ENCODE measurements around the gene DPF1.

Gene DPF1

DNA sequence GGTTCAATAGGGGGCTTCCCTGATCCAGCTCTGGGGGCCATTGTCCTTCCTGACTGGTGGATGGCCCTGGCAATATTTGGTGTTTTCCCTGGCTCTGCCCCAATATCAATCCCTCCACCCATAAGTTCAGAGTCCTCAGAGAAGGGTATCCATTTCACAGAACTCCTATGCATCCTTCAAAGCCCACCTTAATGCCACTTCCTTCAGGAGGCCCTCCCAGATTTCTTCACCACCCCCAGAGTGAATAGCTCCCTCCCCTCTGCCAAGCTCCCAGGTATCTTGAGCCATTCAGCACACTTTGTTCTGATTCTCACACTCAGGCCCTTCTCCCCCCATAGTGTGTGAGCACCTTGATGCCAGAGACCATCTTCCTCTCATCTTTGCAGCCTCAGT, 26.4 kb upstream of the DPF1 start:
- POLR2A ChIA-PET = interaction anchor here (0.8 kb wide), 1 partner anchor 44 kb away, joined by 4 read pairs; no protein-coding TSS in a partner anchor
- Histone ChIP-seq H3K9me3 (ENCODE audit: control extremely low read depth in 1 of 5, control insufficient read depth in 4 of 5, insufficient read depth in 2 of 5, low read depth in 1 of 5, low read length in 4 of 5) (no peaks in the 10 kb centered on the region), H3K4me3 (ENCODE audit: control insufficient read depth in 1 of 7, extremely low read depth in 1 of 7, insufficient read depth in 4 of 7, low read depth in 2 of 7, low read length in 6 of 7) (no peak overlapping the region), H3K36me3 (ENCODE audit: control insufficient read depth in 4 of 4, insufficient read depth in 4 of 4, low read length in 3 of 4) (no peaks in the 10 kb centered on the region), H3K27me3 (replicated peaks in 2 of 5; ENCODE audit: control insufficient read depth in 4 of 5, insufficient read depth in 5 of 5, low read length in 4 of 5) (no peaks in the 10 kb centered on the region), H3K4me1 (ENCODE audit: control extremely low read depth in 1 of 4, control insufficient read depth in 4 of 4, insufficient read depth in 4 of 4, low read length in 3 of 4) (peaks cover 0 to 31% (median 28%) of the 10 kb centered on the region in 4 experiments), H3K27ac (ENCODE audit: insufficient read depth in 1 of 2, low read depth in 1 of 2, low read length in 2 of 2, poor library complexity in 1 of 2, severe bottlenecking in 2 of 2) (no peak overlapping the region)
- CTCF ChIA-PET = interaction anchor here (1.6 to 4.7 kb wide), 3 partner anchors 7 to 16 kb away, joined by 5 to 28 read pairs (median 5); no protein-coding TSS in a partner anchor
- no peak for DNase-seq

GRCh38 chr19:38248421-38248820, 24.4 kb upstream of the DPF1 start:
- DNase-seq = no peak
- Histone ChIP-seq H3K4me3 (ENCODE audit: control insufficient read depth in 1 of 7, extremely low read depth in 1 of 7, insufficient read depth in 4 of 7, low read depth in 2 of 7, low read length in 6 of 7) (no peak overlapping the region), H3K9me3 (ENCODE audit: control extremely low read depth in 1 of 5, control insufficient read depth in 4 of 5, insufficient read depth in 2 of 5, low read depth in 1 of 5, low read length in 4 of 5) (no peaks in the 10 kb centered on the region), H3K4me1 (ENCODE audit: control extremely low read depth in 1 of 4, control insufficient read depth in 4 of 4, insufficient read depth in 4 of 4, low read length in 3 of 4) (peaks cover 0 to 29% (median 25%) of the 10 kb centered on the region in 4 experiments), H3K36me3 (ENCODE audit: control insufficient read depth in 4 of 4, insufficient read depth in 4 of 4, low read length in 3 of 4) (no peaks in the 10 kb centered on the region), H3K27ac (ENCODE audit: insufficient read depth in 1 of 2, low read depth in 1 of 2, low read length in 2 of 2, poor library complexity in 1 of 2, severe bottlenecking in 2 of 2) (no peak overlapping the region), H3K27me3 (replicated peaks in 2 of 5; ENCODE audit: control insufficient read depth in 4 of 5, insufficient read depth in 5 of 5, low read length in 4 of 5) (no peaks in the 10 kb centered on the region)
- 98% methylated on average over 6 of the region's 7 CpGs for WGBS (ENCODE audit: insufficient coverage)
- ChIA-PET CTCF (no interaction called here), POLR2A (no interaction called here)

DNA sequence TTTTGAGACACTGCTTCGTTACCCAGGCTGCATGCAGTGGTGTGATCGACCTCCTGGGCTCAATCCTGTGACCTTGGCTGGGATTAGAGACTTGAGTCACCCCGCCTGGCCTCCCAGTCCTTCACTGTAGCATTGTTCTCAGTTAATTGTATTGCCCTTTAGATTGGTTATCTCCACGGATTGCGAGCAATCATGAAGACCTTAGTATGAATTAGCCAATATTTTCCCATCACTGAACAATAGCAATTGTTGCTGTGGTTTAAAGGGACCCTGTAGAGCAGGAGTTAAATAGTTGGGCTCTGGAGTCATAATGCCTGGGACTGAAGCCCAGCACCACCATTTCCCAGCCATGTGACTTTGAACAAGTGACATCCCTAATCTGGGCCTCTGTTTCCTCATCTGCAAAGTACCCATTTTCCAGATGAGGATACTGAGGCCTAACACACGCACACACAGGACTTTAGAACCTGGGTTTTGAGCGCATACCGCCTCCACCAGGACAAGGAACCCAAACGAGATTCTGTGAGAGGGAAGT, 23.8 kb upstream of the DPF1 start:
- H3K9me3 ChIP-seq (ENCODE audit: control extremely low read depth in 1 of 5, control insufficient read depth in 4 of 5, insufficient read depth in 2 of 5, low read depth in 1 of 5, low read length in 4 of 5) = no peaks in the 10 kb centered on the region
- H3K27ac ChIP-seq (ENCODE audit: insufficient read depth in 1 of 2, low read depth in 1 of 2, low read length in 2 of 2, poor library complexity in 1 of 2, severe bottlenecking in 2 of 2) = no peak overlapping the region
- peaks cover 0 to 23% (median 19%) of the 10 kb centered on the region in 4 experiments for H3K4me1 ChIP-seq (ENCODE audit: control extremely low read depth in 1 of 4, control insufficient read depth in 4 of 4, insufficient read depth in 4 of 4, low read length in 3 of 4)
- H3K27me3 ChIP-seq (replicated peaks in 2 of 5; ENCODE audit: control insufficient read depth in 4 of 5, insufficient read depth in 5 of 5, low read length in 4 of 5) = no peaks in the 10 kb centered on the region
- WGBS (ENCODE audit: insufficient coverage) = 98% methylated on average over 6 of the region's 9 CpGs
- POLR2A ChIA-PET = no interaction called here
- CTCF ChIA-PET = no interaction called here
- no peak for DNase-seq
- H3K4me3 ChIP-seq (ENCODE audit: control insufficient read depth in 1 of 7, extremely low read depth in 1 of 7, insufficient read depth in 4 of 7, low read depth in 2 of 7, low read length in 6 of 7) = no peak overlapping the region
- no peaks in the 10 kb centered on the region for H3K36me3 ChIP-seq (ENCODE audit: control insufficient read depth in 4 of 4, insufficient read depth in 4 of 4, low read length in 3 of 4)

GRCh38 chr19:38247126-38247525, 23.1 kb upstream of the DPF1 start:
- no peaks in the 10 kb centered on the region for H3K36me3 ChIP-seq (ENCODE audit: control insufficient read depth in 4 of 4, insufficient read depth in 4 of 4, low read length in 3 of 4)
- ChIA-PET POLR2A (no interaction called here), CTCF (interaction anchor here (0.7 to 8.4 kb wide), 4 partner anchors 8 to 86 kb away, joined by 3 to 62 read pairs (median 4); partner anchors contain the start of genes CATSPERG and PPP1R14A)
- no peaks in the 10 kb centered on the region for H3K9me3 ChIP-seq (ENCODE audit: control extremely low read depth in 1 of 5, control insufficient read depth in 4 of 5, insufficient read depth in 2 of 5, low read depth in 1 of 5, low read length in 4 of 5)
- no peak overlapping the region for H3K4me3 ChIP-seq (ENCODE audit: control insufficient read depth in 1 of 7, extremely low read depth in 1 of 7, insufficient read depth in 4 of 7, low read depth in 2 of 7, low read length in 6 of 7)
- no peak overlapping the region for H3K27ac ChIP-seq (ENCODE audit: insufficient read depth in 1 of 2, low read depth in 1 of 2, low read length in 2 of 2, poor library complexity in 1 of 2, severe bottlenecking in 2 of 2)
- H3K27me3 ChIP-seq (replicated peaks in 2 of 5; ENCODE audit: control insufficient read depth in 4 of 5, insufficient read depth in 5 of 5, low read length in 4 of 5) = no peaks in the 10 kb centered on the region
- no peak for DNase-seq
- H3K4me1 ChIP-seq (ENCODE audit: control extremely low read depth in 1 of 4, control insufficient read depth in 4 of 4, insufficient read depth in 4 of 4, low read length in 3 of 4) = peaks cover 0 to 17% (median 12%) of the 10 kb centered on the region in 4 experiments
- 100% methylated on average over 1 of the region's 5 CpGs for WGBS (ENCODE audit: insufficient coverage)

DNA sequence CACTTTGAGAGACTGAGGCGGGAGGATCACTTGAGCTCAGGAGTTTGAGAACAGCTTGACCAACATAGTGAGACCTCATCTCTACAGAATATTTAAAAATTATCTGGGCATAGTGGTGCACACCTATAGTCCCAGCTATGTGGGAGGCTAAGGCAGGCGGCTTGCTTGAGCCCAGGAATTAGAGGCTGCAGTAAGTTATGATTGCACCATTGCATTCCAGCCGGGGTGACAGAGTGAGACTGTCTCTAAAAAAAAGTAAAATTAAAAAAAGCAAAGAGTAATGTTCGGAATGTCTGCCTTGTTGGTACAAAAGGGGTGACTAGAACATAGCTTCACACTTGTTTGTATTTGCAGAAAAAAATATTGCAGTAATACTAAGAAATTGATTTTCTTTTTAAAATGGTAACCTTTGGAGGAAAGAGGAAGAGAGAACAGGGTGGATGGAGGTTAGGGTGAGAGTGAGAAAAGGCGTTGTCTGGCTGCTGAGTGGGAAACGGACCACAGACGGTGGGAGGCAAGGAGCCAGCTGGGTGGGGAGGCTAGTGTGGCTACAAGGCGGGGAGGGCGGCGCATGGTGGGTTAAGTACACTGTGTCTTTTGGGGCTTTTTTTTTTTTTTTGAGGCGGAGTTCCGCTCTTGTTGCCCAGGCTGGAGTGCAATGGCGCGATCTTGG, 21.9 kb upstream of the DPF1 start:
- no peak for DNase-seq
- ChIA-PET CTCF (interaction anchor here (0.6 to 8.4 kb wide), 9 partner anchors 9 to 247 kb away, joined by 3 to 62 read pairs (median 3); partner anchors contain the start of genes CATSPERG, PPP1R14A and SPINT2), POLR2A (no interaction called here)
- Histone ChIP-seq H3K27me3 (replicated peaks in 2 of 5; ENCODE audit: control insufficient read depth in 4 of 5, insufficient read depth in 5 of 5, low read length in 4 of 5) (no peaks in the 10 kb centered on the region), H3K4me1 (ENCODE audit: control extremely low read depth in 1 of 4, control insufficient read depth in 4 of 4, insufficient read depth in 4 of 4, low read length in 3 of 4) (peaks cover 0 to 6% (median 2%) of the 10 kb centered on the region in 4 experiments), H3K27ac (ENCODE audit: insufficient read depth in 1 of 2, low read depth in 1 of 2, low read length in 2 of 2, poor library complexity in 1 of 2, severe bottlenecking in 2 of 2) (no peak overlapping the region), H3K4me3 (ENCODE audit: control insufficient read depth in 1 of 7, extremely low read depth in 1 of 7, insufficient read depth in 4 of 7, low read depth in 2 of 7, low read length in 6 of 7) (no peak overlapping the region), H3K9me3 (ENCODE audit: control extremely low read depth in 1 of 5, control insufficient read depth in 4 of 5, insufficient read depth in 2 of 5, low read depth in 1 of 5, low read length in 4 of 5) (no peaks in the 10 kb centered on the region), H3K36me3 (ENCODE audit: control insufficient read depth in 4 of 4, insufficient read depth in 4 of 4, low read length in 3 of 4) (no peaks in the 10 kb centered on the region)
- WGBS (ENCODE audit: insufficient coverage) = 83% methylated on average over 11 of the region's 14 CpGs

GRCh38 chr19:38243279-38243673, 19.3 kb upstream of the DPF1 start:
- DNase-seq = no peak
- H3K4me3 ChIP-seq (ENCODE audit: control insufficient read depth in 1 of 7, extremely low read depth in 1 of 7, insufficient read depth in 4 of 7, low read depth in 2 of 7, low read length in 6 of 7) = peak overlapping the region in 2 of 7 experiments; percentile 51 to 73
- H3K4me1 ChIP-seq (ENCODE audit: control extremely low read depth in 1 of 4, control insufficient read depth in 4 of 4, insufficient read depth in 4 of 4, low read length in 3 of 4) = peaks cover 0 to 5% (median 1%) of the 10 kb centered on the region in 4 experiments
- peak overlapping the region in 1 of 2 experiments; percentile 25 for H3K27ac ChIP-seq (ENCODE audit: insufficient read depth in 1 of 2, low read depth in 1 of 2, low read length in 2 of 2, poor library complexity in 1 of 2, severe bottlenecking in 2 of 2)
- no peaks in the 10 kb centered on the region for H3K36me3 ChIP-seq (ENCODE audit: control insufficient read depth in 4 of 4, insufficient read depth in 4 of 4, low read length in 3 of 4)
- ChIA-PET CTCF (interaction anchor here (0.6 to 8.4 kb wide), 10 partner anchors 9 to 100 kb away, joined by 3 to 62 read pairs (median 6); partner anchors contain the start of genes CATSPERG, KCNK6 and PPP1R14A), POLR2A (no interaction called here)
- H3K9me3 ChIP-seq (ENCODE audit: control extremely low read depth in 1 of 5, control insufficient read depth in 4 of 5, insufficient read depth in 2 of 5, low read depth in 1 of 5, low read length in 4 of 5) = no peaks in the 10 kb centered on the region
- peaks cover 0 to 2% (median 0%) of the 10 kb centered on the region in 5 experiments for H3K27me3 ChIP-seq (replicated peaks in 2 of 5; ENCODE audit: control insufficient read depth in 4 of 5, insufficient read depth in 5 of 5, low read length in 4 of 5)
- whole genome bisulfite sequencing (ENCODE audit: insufficient coverage) = 77% methylated on average over 8 of the region's 15 CpGs

GRCh38 chr19:38239816-38240215, 15.8 kb upstream of the DPF1 start:
- WGBS (ENCODE audit: insufficient coverage) = 91% methylated on average over 5 of the region's 8 CpGs
- Histone ChIP-seq H3K27ac (ENCODE audit: insufficient read depth in 1 of 2, low read depth in 1 of 2, low read length in 2 of 2, poor library complexity in 1 of 2, severe bottlenecking in 2 of 2) (no peak overlapping the region), H3K36me3 (ENCODE audit: control insufficient read depth in 4 of 4, insufficient read depth in 4 of 4, low read length in 3 of 4) (no peaks in the 10 kb centered on the region), H3K9me3 (ENCODE audit: control extremely low read depth in 1 of 5, control insufficient read depth in 4 of 5, insufficient read depth in 2 of 5, low read depth in 1 of 5, low read length in 4 of 5) (no peaks in the 10 kb centered on the region), H3K4me1 (ENCODE audit: control extremely low read depth in 1 of 4, control insufficient read depth in 4 of 4, insufficient read depth in 4 of 4, low read length in 3 of 4) (peaks cover 0 to 5% (median 1%) of the 10 kb centered on the region in 4 experiments), H3K27me3 (replicated peaks in 2 of 5; ENCODE audit: control insufficient read depth in 4 of 5, insufficient read depth in 5 of 5, low read length in 4 of 5) (peaks cover 0 to 3% (median 0%) of the 10 kb centered on the region in 5 experiments), H3K4me3 (ENCODE audit: control insufficient read depth in 1 of 7, extremely low read depth in 1 of 7, insufficient read depth in 4 of 7, low read depth in 2 of 7, low read length in 6 of 7) (no peak overlapping the region)
- DNase-seq = no peak
- POLR2A ChIA-PET = interaction anchor here (0.7 kb wide), 1 partner anchor 24 kb away, joined by 3 read pairs; no protein-coding TSS in a partner anchor
- CTCF ChIA-PET = interaction anchor here (0.6 to 8.4 kb wide), 5 partner anchors 13 to 100 kb away, joined by 3 to 62 read pairs (median 3); partner anchors contain the start of gene CATSPERG

Measured in common myeloid progenitor, CD34-positive (primary cell).